ENCODE results near the gene CEP85.

DNA sequence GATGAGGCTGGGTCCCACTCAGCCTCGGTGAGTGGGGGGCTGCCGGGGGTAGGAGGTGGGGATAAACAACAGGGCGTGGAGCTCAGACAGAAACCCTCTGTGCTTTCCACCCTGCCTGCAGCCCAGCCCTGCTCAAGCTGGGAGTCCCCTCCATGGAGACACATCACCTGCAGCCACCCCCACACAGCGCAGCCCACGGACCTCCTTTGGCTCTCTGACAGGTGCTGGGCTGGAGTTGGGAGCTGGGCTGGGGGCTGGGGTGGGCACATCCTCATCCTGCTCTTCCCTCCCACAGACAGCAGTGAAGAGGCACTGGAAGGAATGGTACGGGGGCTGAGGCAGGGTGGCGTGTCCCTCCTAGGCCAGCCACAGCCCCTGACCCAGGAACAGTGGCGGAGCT lies 45.5 kb upstream of the CEP85 start:
- TF ChIP-seq, protein P1, sequence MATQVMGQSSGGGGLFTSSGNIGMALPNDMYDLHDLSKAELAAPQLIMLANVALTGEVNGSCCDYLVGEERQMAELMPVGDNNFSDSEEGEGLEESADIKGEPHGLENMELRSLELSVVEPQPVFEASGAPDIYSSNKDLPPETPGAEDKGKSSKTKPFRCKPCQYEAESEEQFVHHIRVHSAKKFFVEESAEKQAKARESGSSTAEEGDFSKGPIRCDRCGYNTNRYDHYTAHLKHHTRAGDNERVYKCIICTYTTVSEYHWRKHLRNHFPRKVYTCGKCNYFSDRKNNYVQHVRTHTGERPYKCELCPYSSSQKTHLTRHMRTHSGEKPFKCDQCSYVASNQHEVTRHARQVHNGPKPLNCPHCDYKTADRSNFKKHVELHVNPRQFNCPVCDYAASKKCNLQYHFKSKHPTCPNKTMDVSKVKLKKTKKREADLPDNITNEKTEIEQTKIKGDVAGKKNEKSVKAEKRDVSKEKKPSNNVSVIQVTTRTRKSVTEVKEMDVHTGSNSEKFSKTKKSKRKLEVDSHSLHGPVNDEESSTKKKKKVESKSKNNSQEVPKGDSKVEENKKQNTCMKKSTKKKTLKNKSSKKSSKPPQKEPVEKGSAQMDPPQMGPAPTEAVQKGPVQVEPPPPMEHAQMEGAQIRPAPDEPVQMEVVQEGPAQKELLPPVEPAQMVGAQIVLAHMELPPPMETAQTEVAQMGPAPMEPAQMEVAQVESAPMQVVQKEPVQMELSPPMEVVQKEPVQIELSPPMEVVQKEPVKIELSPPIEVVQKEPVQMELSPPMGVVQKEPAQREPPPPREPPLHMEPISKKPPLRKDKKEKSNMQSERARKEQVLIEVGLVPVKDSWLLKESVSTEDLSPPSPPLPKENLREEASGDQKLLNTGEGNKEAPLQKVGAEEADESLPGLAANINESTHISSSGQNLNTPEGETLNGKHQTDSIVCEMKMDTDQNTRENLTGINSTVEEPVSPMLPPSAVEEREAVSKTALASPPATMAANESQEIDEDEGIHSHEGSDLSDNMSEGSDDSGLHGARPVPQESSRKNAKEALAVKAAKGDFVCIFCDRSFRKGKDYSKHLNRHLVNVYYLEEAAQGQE (IDR thresholded peaks at IDR 0.05; ENCODE audit: insufficient read depth in 1 of 2, low read depth in 2 of 2, low read length in 1 of 2) = no peak
- TF ChIP-seq, protein P2, sequence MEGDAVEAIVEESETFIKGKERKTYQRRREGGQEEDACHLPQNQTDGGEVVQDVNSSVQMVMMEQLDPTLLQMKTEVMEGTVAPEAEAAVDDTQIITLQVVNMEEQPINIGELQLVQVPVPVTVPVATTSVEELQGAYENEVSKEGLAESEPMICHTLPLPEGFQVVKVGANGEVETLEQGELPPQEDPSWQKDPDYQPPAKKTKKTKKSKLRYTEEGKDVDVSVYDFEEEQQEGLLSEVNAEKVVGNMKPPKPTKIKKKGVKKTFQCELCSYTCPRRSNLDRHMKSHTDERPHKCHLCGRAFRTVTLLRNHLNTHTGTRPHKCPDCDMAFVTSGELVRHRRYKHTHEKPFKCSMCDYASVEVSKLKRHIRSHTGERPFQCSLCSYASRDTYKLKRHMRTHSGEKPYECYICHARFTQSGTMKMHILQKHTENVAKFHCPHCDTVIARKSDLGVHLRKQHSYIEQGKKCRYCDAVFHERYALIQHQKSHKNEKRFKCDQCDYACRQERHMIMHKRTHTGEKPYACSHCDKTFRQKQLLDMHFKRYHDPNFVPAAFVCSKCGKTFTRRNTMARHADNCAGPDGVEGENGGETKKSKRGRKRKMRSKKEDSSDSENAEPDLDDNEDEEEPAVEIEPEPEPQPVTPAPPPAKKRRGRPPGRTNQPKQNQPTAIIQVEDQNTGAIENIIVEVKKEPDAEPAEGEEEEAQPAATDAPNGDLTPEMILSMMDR (IDR thresholded peaks at IDR 0.05) = no peak
- no peak for TF ChIP-seq POLR2AphosphoS5 (IDR thresholded peaks at IDR 0.05; ENCODE audit: low read depth, low read length)
- TF ChIP-seq TCF7L2 (IDR thresholded peaks at IDR 0.05; ENCODE audit: low read depth, low read length) = no peak
- no peak for TF ChIP-seq SIN3A (IDR thresholded peaks at IDR 0.05; ENCODE audit: borderline replicate concordance, insufficient read depth, low read depth, low read length)

All from Panc1 (cell line).